Sigmoid colon (tissue), 7 donors: ENCODE results near the gene SHH. TPM values are rescaled to one million over a fixed set of nuclear protein-coding genes. Genes with fewer than 3 reads are reported as not detected.

ENCODE experiments used
- DNase-seq: peaks from one replicate; pipeline ENCODE4 v3.0.0-alpha.2; 2019
- H3K27ac ChIP-seq, 4 donors: fragments of 200-600 bp; sonication (generic); one replicate each; pipeline ENCODE4 v1.5.1; 2016 to 2019; ENCODE audit warnings: mild to moderate bottlenecking in 1 of 4
- H3K27me3 ChIP-seq, 3 donors: fragments of 200-600 bp; sonication (generic); one replicate each; pipeline ENCODE4 v1.5.1; 2019; ENCODE audit warnings: mild to moderate bottlenecking in 1 of 3
- H3K36me3 ChIP-seq, 4 donors: fragments of 200-600 bp; sonication (generic); one replicate each; pipeline ENCODE4 v1.5.1; 2016 to 2019
- H3K4me1 ChIP-seq, 4 donors: fragments of 200-600 bp; sonication (generic); one replicate each; pipeline ENCODE4 v1.5.1; 2017 to 2019
- H3K4me3 ChIP-seq, 4 donors: fragments of 200-600 bp; sonication (generic); one replicate each; pipeline ENCODE4 v1.5.1; 2017 to 2019; ENCODE audit warnings: mild to moderate bottlenecking in 2 of 4, moderate library complexity in 1 of 4
- H3K9me3 ChIP-seq, 4 donors: fragments of 200-600 bp in 3 of 4; sonication (generic) in 3 of 4; one replicate each; pipeline versions ENCODE4 v1.5.1 to v1.6.1; 2013 to 2019
- CTCF ChIP-seq, 4 experiments: fragments of 450-650 bp in 3 of 4; fragments of 200-600 bp in 1 of 4; IDR thresholded peaks; one replicate each; pipeline ENCODE4 v1.5.1; 2016 to 2019; ENCODE audit warnings: antibody characterized with exemption in 4 of 4, mild to moderate bottlenecking in 3 of 4, moderate library complexity in 2 of 4
- EP300 ChIP-seq, 4 donors: sonication (generic); formaldehyde crosslinking; IDR thresholded peaks; one replicate each; pipeline ENCODE4 v1.6.1; 2017; ENCODE audit warnings: antibody characterized with exemption in 4 of 4
- POLR2A ChIP-seq, 2 donors: fragments of 450-650 bp; IDR thresholded peaks; one replicate each; pipeline ENCODE4 v1.6.1; 2016; ENCODE audit warnings: antibody characterized with exemption in 2 of 2, mild to moderate bottlenecking in 2 of 2, moderate library complexity in 2 of 2
- POLR2AphosphoS5 ChIP-seq, 4 donors: sonication (generic); formaldehyde crosslinking; IDR thresholded peaks; one replicate each; pipeline ENCODE4 v1.6.1; 2017; ENCODE audit warnings: antibody characterized with exemption in 4 of 4
- WGBS, 2 donors: extraction: QIAGEN DNeasy Blood & Tissue Kit; methylation state at CpG; one replicate each; pipeline ENCODE4 v1.1.7; 2013; 5-methylcytosine and 5-hydroxymethylcytosine counted together
- intact Hi-C: fragments of 100-400 bp; cut with DNase I; formaldehyde crosslinking; loops from one replicate; pipeline ENCODE4 v1.15.1; 2023
- polyA plus RNA-seq, 3 donors: library from polyadenylated mRNA; stranded (reverse); fragments of 200-250 nt; gene quantifications; one replicate each; pipeline ENCODE4 v1.2.3, GENCODE V29; 2013
- total RNA-seq, 4 donors: library from RNA; depleted of rRNA; stranded (reverse); fragments of >200 nt; gene quantifications; one replicate each; pipeline ENCODE4 v1.1.0, GENCODE V29; 2016
- donor health status: healthy with polysubstance abuse.
- donor health status: Bipolar disorder and iron deficiency.
- donor health status: healthy.

Gene SHH
- total and polyA plus RNA-seq, 7 donors, result 0.46 to 1.8 (median 0.60) TPM; not detected in 4

GRCh38 chr7:155803418-155804376, 8.6 kb downstream of the SHH start:
- DNase-seq, result no peak
- peaks cover 0 to 52% (median 45%) of the 10 kb centered on the region in 4 donors for H3K4me1 ChIP-seq
- no peaks in the 10 kb centered on the region for H3K36me3 ChIP-seq
- intact Hi-C loops, result loop anchor here (10.0 kb wide), 1 partner anchor 671 kb away; no protein-coding TSS in a partner anchor
- no peak for TF ChIP-seq EP300 (IDR thresholded peaks at IDR 0.05)
- TF ChIP-seq POLR2AphosphoS5 (IDR thresholded peaks at IDR 0.05), result no peak
- TF ChIP-seq POLR2A (IDR thresholded peaks at IDR 0.05), result no peak
- no peak for TF ChIP-seq CTCF (IDR thresholded peaks at IDR 0.05)
- H3K9me3 ChIP-seq, result no peaks in the 10 kb centered on the region
- 8 to 27% methylated on average over 96 of the region's 96 CpGs for WGBS, 2 donors
- peak overlapping the region in 2 of 4 donors; percentile 26 to 37 for H3K4me3 ChIP-seq
- peaks cover 51 to 100% (median 83%) of the 10 kb centered on the region in 3 donors for H3K27me3 ChIP-seq
- H3K27ac ChIP-seq, result no peak overlapping the region

DNA sequence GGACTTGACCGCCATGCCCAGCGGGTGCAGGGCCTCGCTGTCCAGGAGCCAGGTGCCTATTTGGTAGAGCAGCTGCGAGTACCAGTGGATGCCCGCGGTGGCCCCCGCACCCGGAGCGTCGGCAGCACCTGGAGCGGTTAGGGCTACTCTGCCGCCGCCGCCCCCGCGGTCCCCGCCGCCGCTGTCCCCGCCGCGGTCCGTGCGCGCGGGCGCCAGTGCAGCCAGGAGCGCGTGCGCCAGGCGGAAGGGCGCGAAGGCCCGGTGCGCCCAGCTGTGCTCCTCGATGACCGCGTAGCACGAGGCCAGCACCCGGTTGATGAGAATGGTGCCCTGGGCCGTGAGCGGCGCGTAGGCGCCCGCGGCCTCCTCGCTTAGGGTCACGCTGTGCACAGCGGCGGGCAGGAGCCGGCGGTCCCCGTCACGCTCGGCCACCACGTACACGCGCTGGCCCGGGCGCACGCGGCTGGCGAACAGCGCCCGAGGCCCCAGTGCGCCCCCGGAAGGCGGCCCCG, 9.3 kb downstream of the SHH start:
- WGBS, 2 donors, result 30 to 84% methylated on average over 70 of the region's 70 CpGs
- Histone ChIP-seq H3K9me3 (no peaks in the 10 kb centered on the region), H3K27me3 (peaks cover 43 to 96% (median 76%) of the 10 kb centered on the region in 3 donors), H3K4me3 (peak overlapping the region in 1 of 4 donors; percentile 26), H3K4me1 (peaks cover 0 to 45% (median 40%) of the 10 kb centered on the region in 4 donors), H3K27ac (no peak overlapping the region), H3K36me3 (no peaks in the 10 kb centered on the region)
- DNase-seq, result no peak
- no peak for TF ChIP-seq CTCF (IDR thresholded peaks at IDR 0.05)
- TF ChIP-seq POLR2A (IDR thresholded peaks at IDR 0.05), result no peak
- no peak for TF ChIP-seq POLR2AphosphoS5 (IDR thresholded peaks at IDR 0.05)
- TF ChIP-seq EP300 (IDR thresholded peaks at IDR 0.05), result no peak
- intact Hi-C loops, result loop anchor here (10.0 kb wide), 1 partner anchor 672 kb away; no protein-coding TSS in a partner anchor

- no peaks in the 10 kb centered on the region for H3K9me3 ChIP-seq
- no peaks in the 10 kb centered on the region for H3K36me3 ChIP-seq
- H3K27me3 ChIP-seq, result peaks cover 40 to 96% (median 72%) of the 10 kb centered on the region in 3 donors
- WGBS, 2 donors, result 47 to 79% methylated on average over 6 of the region's 6 CpGs
- H3K4me1 ChIP-seq, result peaks cover 0 to 45% (median 39%) of the 10 kb centered on the region in 4 donors
- TF ChIP-seq CTCF (IDR thresholded peaks at IDR 0.05) (no peak), EP300 (IDR thresholded peaks at IDR 0.05) (no peak), POLR2A (IDR thresholded peaks at IDR 0.05) (no peak), POLR2AphosphoS5 (IDR thresholded peaks at IDR 0.05) (no peak)
- intact Hi-C loops, result loop anchor here (10.0 kb wide), 1 partner anchor 673 kb away; no protein-coding TSS in a partner anchor
- H3K27ac ChIP-seq, result no peak overlapping the region
- no peak for DNase-seq
- H3K4me3 ChIP-seq, result no peak overlapping the region
Measured at GRCh38 chr7:155802291-155802690, 10.0 kb downstream of the SHH start.

GRCh38 chr7:155800741-155801267, 11.5 kb downstream of the SHH start:
- no peak for DNase-seq
- no peak for TF ChIP-seq POLR2A (IDR thresholded peaks at IDR 0.05)
- no peak for TF ChIP-seq POLR2AphosphoS5 (IDR thresholded peaks at IDR 0.05)
- no peak for TF ChIP-seq EP300 (IDR thresholded peaks at IDR 0.05)
- TF ChIP-seq CTCF (IDR thresholded peaks at IDR 0.05), result no peak
- intact Hi-C loops, result loop anchor here (10.0 kb wide), 1 partner anchor 674 kb away; no protein-coding TSS in a partner anchor
- Histone ChIP-seq H3K9me3 (no peaks in the 10 kb centered on the region), H3K27ac (no peak overlapping the region), H3K4me1 (peaks cover 0 to 42% (median 33%) of the 10 kb centered on the region in 4 donors), H3K27me3 (peaks cover 40 to 96% (median 72%) of the 10 kb centered on the region in 3 donors), H3K36me3 (no peaks in the 10 kb centered on the region), H3K4me3 (no peak overlapping the region)
- WGBS, 2 donors, result 89% methylated on average over 16 of the region's 16 CpGs
